ENCODE measurements around the gene KLHL29. TPM values are rescaled to one million over a fixed set of nuclear protein-coding genes. Genes with fewer than 3 reads are reported as not detected.

KLHL29 gene
- total and polyA plus RNA-seq, 2 donors: 1.4 to 2.9 TPM

- Histone ChIP-seq H3K9me3 (ENCODE audit: control insufficient read depth in 2 of 2, insufficient read depth in 1 of 2, low read length in 1 of 2) (no peaks in the 10 kb centered on the region), H3K27me3 (ENCODE audit: control insufficient read depth in 2 of 2, insufficient read depth in 1 of 2, low read length in 1 of 2) (peaks cover 0 to 13% of the 10 kb centered on the region in 2 donors), H3K27ac (ENCODE audit: low read depth in 1 of 2, low read length in 1 of 2) (no peak overlapping the region), H3K4me1 (ENCODE audit: control insufficient read depth in 2 of 2, insufficient read depth in 2 of 2, low read length in 2 of 2) (no peaks in the 10 kb centered on the region), H3K4me3 (ENCODE audit: low read length in 2 of 2) (no peak overlapping the region), H3K36me3 (ENCODE audit: control insufficient read depth in 2 of 2, insufficient read depth in 2 of 2, low read length in 1 of 2) (no peaks in the 10 kb centered on the region)
- DNase-seq (ENCODE audit: low read depth in 6 of 9, low spot score in 9 of 9): no peak
- WGBS: 90% methylated on average over 3 of the region's 3 CpGs
These were observed 23.8 kb upstream of the KLHL29 start for GRCh38 chr2:23361152-23361551.

- no peak for DNase-seq (ENCODE audit: low read depth in 6 of 9, low spot score in 9 of 9)
- no peaks in the 10 kb centered on the region for H3K36me3 ChIP-seq (ENCODE audit: control insufficient read depth in 2 of 2, insufficient read depth in 2 of 2, low read length in 1 of 2)
- 96% methylated on average over 1 of the region's 1 CpG for WGBS
- no peaks in the 10 kb centered on the region for H3K4me1 ChIP-seq (ENCODE audit: control insufficient read depth in 2 of 2, insufficient read depth in 2 of 2, low read length in 2 of 2)
- H3K27ac ChIP-seq (ENCODE audit: low read depth in 1 of 2, low read length in 1 of 2): no peak overlapping the region
- no peaks in the 10 kb centered on the region for H3K9me3 ChIP-seq (ENCODE audit: control insufficient read depth in 2 of 2, insufficient read depth in 1 of 2, low read length in 1 of 2)
- H3K27me3 ChIP-seq (ENCODE audit: control insufficient read depth in 2 of 2, insufficient read depth in 1 of 2, low read length in 1 of 2): peaks cover 0 to 9% of the 10 kb centered on the region in 2 donors
- H3K4me3 ChIP-seq (ENCODE audit: low read length in 2 of 2): no peak overlapping the region
These were observed 21.7 kb upstream of the KLHL29 start for GRCh38 chr2:23363268-23363667.

GRCh38 chr2:23363831-23364230 is 21.1 kb upstream of the KLHL29 start:
- Histone ChIP-seq H3K27ac (ENCODE audit: low read depth in 1 of 2, low read length in 1 of 2) (no peak overlapping the region), H3K27me3 (ENCODE audit: control insufficient read depth in 2 of 2, insufficient read depth in 1 of 2, low read length in 1 of 2) (peaks cover 0 to 8% of the 10 kb centered on the region in 2 donors), H3K4me1 (ENCODE audit: control insufficient read depth in 2 of 2, insufficient read depth in 2 of 2, low read length in 2 of 2) (no peaks in the 10 kb centered on the region), H3K36me3 (ENCODE audit: control insufficient read depth in 2 of 2, insufficient read depth in 2 of 2, low read length in 1 of 2) (no peaks in the 10 kb centered on the region), H3K9me3 (ENCODE audit: control insufficient read depth in 2 of 2, insufficient read depth in 1 of 2, low read length in 1 of 2) (no peaks in the 10 kb centered on the region), H3K4me3 (ENCODE audit: low read length in 2 of 2) (no peak overlapping the region)
- WGBS: 27% methylated on average over 1 of the region's 1 CpG
- no peak for DNase-seq (ENCODE audit: low read depth in 6 of 9, low spot score in 9 of 9)

- no peak for DNase-seq (ENCODE audit: low read depth in 6 of 9, low spot score in 9 of 9)
- Histone ChIP-seq H3K9me3 (ENCODE audit: control insufficient read depth in 2 of 2, insufficient read depth in 1 of 2, low read length in 1 of 2) (no peaks in the 10 kb centered on the region), H3K4me3 (ENCODE audit: low read length in 2 of 2) (no peak overlapping the region), H3K27me3 (ENCODE audit: control insufficient read depth in 2 of 2, insufficient read depth in 1 of 2, low read length in 1 of 2) (peaks cover 0 to 8% of the 10 kb centered on the region in 2 donors), H3K36me3 (ENCODE audit: control insufficient read depth in 2 of 2, insufficient read depth in 2 of 2, low read length in 1 of 2) (no peaks in the 10 kb centered on the region), H3K4me1 (ENCODE audit: control insufficient read depth in 2 of 2, insufficient read depth in 2 of 2, low read length in 2 of 2) (no peaks in the 10 kb centered on the region), H3K27ac (ENCODE audit: low read depth in 1 of 2, low read length in 1 of 2) (no peak overlapping the region)
- WGBS: 74% methylated on average over 9 of the region's 9 CpGs
These were observed 18.3 kb upstream of the KLHL29 start for GRCh38 chr2:23366720-23367119.

- H3K27ac ChIP-seq (ENCODE audit: low read depth in 1 of 2, low read length in 1 of 2): no peak overlapping the region
- DNase-seq (ENCODE audit: low read depth in 6 of 9, low spot score in 9 of 9): no peak
- no peaks in the 10 kb centered on the region for H3K9me3 ChIP-seq (ENCODE audit: control insufficient read depth in 2 of 2, insufficient read depth in 1 of 2, low read length in 1 of 2)
- WGBS: 93% methylated on average over 3 of the region's 3 CpGs
- H3K36me3 ChIP-seq (ENCODE audit: control insufficient read depth in 2 of 2, insufficient read depth in 2 of 2, low read length in 1 of 2): no peaks in the 10 kb centered on the region
- no peak overlapping the region for H3K4me3 ChIP-seq (ENCODE audit: low read length in 2 of 2)
- H3K4me1 ChIP-seq (ENCODE audit: control insufficient read depth in 2 of 2, insufficient read depth in 2 of 2, low read length in 2 of 2): no peaks in the 10 kb centered on the region
- H3K27me3 ChIP-seq (ENCODE audit: control insufficient read depth in 2 of 2, insufficient read depth in 1 of 2, low read length in 1 of 2): peaks cover 0 to 8% of the 10 kb centered on the region in 2 donors
These were observed 17.2 kb upstream of the KLHL29 start for GRCh38 chr2:23367760-23368159.

GRCh38 chr2:23373666-23374065 is 11.3 kb upstream of the KLHL29 start:
- H3K36me3 ChIP-seq (ENCODE audit: control insufficient read depth in 2 of 2, insufficient read depth in 2 of 2, low read length in 1 of 2): no peaks in the 10 kb centered on the region
- 83% methylated on average over 8 of the region's 8 CpGs for WGBS
- H3K4me1 ChIP-seq (ENCODE audit: control insufficient read depth in 2 of 2, insufficient read depth in 2 of 2, low read length in 2 of 2): no peaks in the 10 kb centered on the region
- H3K9me3 ChIP-seq (ENCODE audit: control insufficient read depth in 2 of 2, insufficient read depth in 1 of 2, low read length in 1 of 2): no peaks in the 10 kb centered on the region
- no peak overlapping the region for H3K27ac ChIP-seq (ENCODE audit: low read depth in 1 of 2, low read length in 1 of 2)
- H3K27me3 ChIP-seq (ENCODE audit: control insufficient read depth in 2 of 2, insufficient read depth in 1 of 2, low read length in 1 of 2): peaks cover 0 to 7% of the 10 kb centered on the region in 2 donors
- DNase-seq (ENCODE audit: low read depth in 6 of 9, low spot score in 9 of 9): no peak
- no peak overlapping the region for H3K4me3 ChIP-seq (ENCODE audit: low read length in 2 of 2)

GRCh38 chr2:23375448-23375847 is 9.5 kb upstream of the KLHL29 start:
- H3K9me3 ChIP-seq (ENCODE audit: control insufficient read depth in 2 of 2, insufficient read depth in 1 of 2, low read length in 1 of 2): no peaks in the 10 kb centered on the region
- no peak overlapping the region for H3K4me3 ChIP-seq (ENCODE audit: low read length in 2 of 2)
- DNase-seq (ENCODE audit: low read depth in 6 of 9, low spot score in 9 of 9): no peak
- H3K27ac ChIP-seq (ENCODE audit: low read depth in 1 of 2, low read length in 1 of 2): no peak overlapping the region
- H3K27me3 ChIP-seq (ENCODE audit: control insufficient read depth in 2 of 2, insufficient read depth in 1 of 2, low read length in 1 of 2): peaks cover 0 to 8% of the 10 kb centered on the region in 2 donors
- no peaks in the 10 kb centered on the region for H3K36me3 ChIP-seq (ENCODE audit: control insufficient read depth in 2 of 2, insufficient read depth in 2 of 2, low read length in 1 of 2)
- WGBS: 88% methylated on average over 3 of the region's 3 CpGs
- H3K4me1 ChIP-seq (ENCODE audit: control insufficient read depth in 2 of 2, insufficient read depth in 2 of 2, low read length in 2 of 2): peaks cover 0 to 1% of the 10 kb centered on the region in 2 donors

GRCh38 chr2:23376075-23376474 is 8.9 kb upstream of the KLHL29 start:
- WGBS: 58% methylated on average over 5 of the region's 5 CpGs
- Histone ChIP-seq H3K27me3 (ENCODE audit: control insufficient read depth in 2 of 2, insufficient read depth in 1 of 2, low read length in 1 of 2) (peaks cover 0 to 8% of the 10 kb centered on the region in 2 donors), H3K36me3 (ENCODE audit: control insufficient read depth in 2 of 2, insufficient read depth in 2 of 2, low read length in 1 of 2) (no peaks in the 10 kb centered on the region), H3K9me3 (ENCODE audit: control insufficient read depth in 2 of 2, insufficient read depth in 1 of 2, low read length in 1 of 2) (no peaks in the 10 kb centered on the region), H3K4me1 (ENCODE audit: control insufficient read depth in 2 of 2, insufficient read depth in 2 of 2, low read length in 2 of 2) (peaks cover 4 to 6% of the 10 kb centered on the region in 2 donors), H3K27ac (ENCODE audit: low read depth in 1 of 2, low read length in 1 of 2) (no peak overlapping the region), H3K4me3 (ENCODE audit: low read length in 2 of 2) (no peak overlapping the region)
- DNase-seq (ENCODE audit: low read depth in 6 of 9, low spot score in 9 of 9): no peak

- Histone ChIP-seq H3K36me3 (ENCODE audit: control insufficient read depth in 2 of 2, insufficient read depth in 2 of 2, low read length in 1 of 2) (no peaks in the 10 kb centered on the region), H3K27me3 (ENCODE audit: control insufficient read depth in 2 of 2, insufficient read depth in 1 of 2, low read length in 1 of 2) (peaks cover 2 to 11% of the 10 kb centered on the region in 2 donors), H3K4me1 (ENCODE audit: control insufficient read depth in 2 of 2, insufficient read depth in 2 of 2, low read length in 2 of 2) (peaks cover 5 to 6% of the 10 kb centered on the region in 2 donors), H3K4me3 (ENCODE audit: low read length in 2 of 2) (no peak overlapping the region), H3K27ac (ENCODE audit: low read depth in 1 of 2, low read length in 1 of 2) (no peak overlapping the region), H3K9me3 (ENCODE audit: control insufficient read depth in 2 of 2, insufficient read depth in 1 of 2, low read length in 1 of 2) (no peaks in the 10 kb centered on the region)
- 92% methylated on average over 8 of the region's 8 CpGs for WGBS
- DNase-seq (ENCODE audit: low read depth in 6 of 9, low spot score in 9 of 9): no peak
These were observed 8.0 kb upstream of the KLHL29 start for GRCh38 chr2:23376972-23377371.

DNA sequence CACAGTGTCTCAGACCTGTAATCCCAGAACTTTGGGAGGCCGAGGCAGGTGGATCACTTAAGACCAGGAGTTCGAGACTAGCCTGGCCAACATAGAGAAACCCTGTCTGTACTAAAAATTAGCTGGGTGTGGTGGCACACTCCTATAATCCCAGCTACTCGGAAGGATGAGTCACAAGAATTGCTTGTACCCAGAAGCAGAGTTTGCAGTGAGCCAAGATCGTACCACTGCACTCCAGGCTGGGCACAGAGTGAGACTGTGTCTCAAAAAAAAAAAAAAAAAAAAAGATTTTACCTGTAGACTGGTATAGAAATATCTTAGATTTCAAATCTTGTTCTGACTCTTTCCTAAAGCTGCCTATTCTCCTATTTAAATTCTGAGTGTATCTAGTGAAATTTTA is 7.2 kb upstream of the KLHL29 start:
- 94% methylated on average over 4 of the region's 4 CpGs for WGBS
- no peak overlapping the region for H3K4me3 ChIP-seq (ENCODE audit: low read length in 2 of 2)
- peaks cover 8 to 19% of the 10 kb centered on the region in 2 donors for H3K27me3 ChIP-seq (ENCODE audit: control insufficient read depth in 2 of 2, insufficient read depth in 1 of 2, low read length in 1 of 2)
- H3K36me3 ChIP-seq (ENCODE audit: control insufficient read depth in 2 of 2, insufficient read depth in 2 of 2, low read length in 1 of 2): no peaks in the 10 kb centered on the region
- H3K4me1 ChIP-seq (ENCODE audit: control insufficient read depth in 2 of 2, insufficient read depth in 2 of 2, low read length in 2 of 2): peaks cover 5 to 6% of the 10 kb centered on the region in 2 donors
- no peak for DNase-seq (ENCODE audit: low read depth in 6 of 9, low spot score in 9 of 9)
- H3K9me3 ChIP-seq (ENCODE audit: control insufficient read depth in 2 of 2, insufficient read depth in 1 of 2, low read length in 1 of 2): no peaks in the 10 kb centered on the region
- no peak overlapping the region for H3K27ac ChIP-seq (ENCODE audit: low read depth in 1 of 2, low read length in 1 of 2)

Measured in thymus (tissue), 11 donors.